Ascending aorta (tissue), 2 donors: Measurements from ENCODE around the gene PTGFRN. TPM values are rescaled to one million over a fixed set of nuclear protein-coding genes. Genes with fewer than 3 reads are reported as not detected.
A peak's percentile ranks its signal among the peaks of the same experiment; 100 is the strongest.

ENCODE experiments used
- DNase-seq, 2 donors: peaks; one replicate each; pipeline ENCODE4 v3.0.0-alpha.2; 2019; ENCODE audit warnings: low spot score in 2 of 2
- H3K27ac ChIP-seq, 2 donors: fragments of 200-600 bp; sonication (generic); one replicate each; pipeline ENCODE4 v1.5.1; 2016 to 2017; ENCODE audit warnings: mild to moderate bottlenecking in 1 of 2
- H3K27me3 ChIP-seq: fragments of 200-600 bp; sonication (generic); one replicate; pipeline ENCODE4 v1.5.1; 2017
- H3K36me3 ChIP-seq, 2 donors: fragments of 200-600 bp; sonication (generic); one replicate each; pipeline ENCODE4 v1.5.1; 2016
- H3K4me1 ChIP-seq, 2 donors: fragments of 200-600 bp; sonication (generic); one replicate each; pipeline ENCODE4 v1.5.1; 2016 to 2017; ENCODE audit warnings: mild to moderate bottlenecking in 1 of 2
- H3K4me3 ChIP-seq, 2 donors: fragments of 200-600 bp; sonication (generic); one replicate each; pipeline ENCODE4 v1.5.1; 2016 to 2017; ENCODE audit warnings: mild to moderate bottlenecking in 1 of 2
- H3K9me3 ChIP-seq, 2 donors: fragments of 200-600 bp; sonication (generic); one replicate each; pipeline ENCODE4 v1.5.1; 2016
- intact Hi-C: fragments of 100-400 bp; cut with DNase I; formaldehyde crosslinking; loops from one replicate; pipeline ENCODE4 v1.15.1; 2023
- total RNA-seq: library from RNA; depleted of rRNA; stranded (reverse); fragments of >200 nt; gene quantifications from one replicate; pipeline ENCODE4 v1.1.0, GENCODE V29; 2016
- TF ChIP-seq, protein P1 (sequence below), 3 experiments: fragments of 200-600 bp in 2 of 3; fragments of 450-650 bp in 1 of 3; sonication (generic) in 2 of 3; IDR thresholded peaks; one replicate each; pipeline ENCODE4 v1.5.1; 2016 to 2019; ENCODE audit warnings: antibody characterized with exemption in 3 of 3, mild to moderate bottlenecking in 1 of 3, moderate library complexity in 1 of 3

PTGFRN gene
- total RNA-seq, 1 donor from 2014 or later = 11.2 TPM

DNA sequence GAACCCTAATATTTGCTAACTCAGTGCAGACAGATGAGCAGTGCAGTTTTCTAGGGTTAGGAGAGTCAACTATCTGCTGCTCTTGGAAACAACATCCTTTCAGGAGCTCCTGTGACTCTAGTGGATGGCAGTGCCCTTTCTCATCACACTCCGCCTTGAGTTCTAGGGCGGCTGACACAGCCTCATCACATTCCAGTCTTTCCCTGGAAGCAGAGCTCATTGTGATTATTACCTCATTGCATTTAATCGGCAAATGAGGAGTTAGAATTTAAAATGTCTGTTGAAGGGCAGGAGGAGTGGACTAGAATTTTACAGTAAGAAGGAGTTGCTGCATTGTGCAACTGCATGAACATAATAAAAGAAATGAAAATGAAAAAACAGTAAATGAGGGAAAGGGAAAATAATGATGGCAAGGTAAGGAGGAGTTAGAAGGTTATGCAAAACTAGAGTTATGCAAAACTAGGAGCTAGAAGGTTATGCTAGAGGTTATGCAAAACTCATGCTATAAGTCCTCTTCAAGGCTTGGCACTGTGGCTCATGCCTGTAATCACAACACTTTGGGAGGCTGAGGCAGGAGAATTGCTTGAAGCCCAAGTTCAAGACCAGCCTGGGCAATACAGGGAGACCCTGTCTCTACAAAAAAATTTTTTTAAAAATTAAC lies 6.9 kb upstream of the PTGFRN start:
- intact Hi-C loops = loop anchor here (10.0 kb wide), 1 partner anchor 328 kb away; the partner anchor contains the start of gene CD58
- peak in 1 of 2 donors; percentile 28 for DNase-seq
- no peaks in the 10 kb centered on the region for H3K36me3 ChIP-seq
- H3K4me1 ChIP-seq = no peaks in the 10 kb centered on the region
- no peak overlapping the region for H3K27ac ChIP-seq
- no peak overlapping the region for H3K4me3 ChIP-seq
- TF ChIP-seq, protein P1, sequence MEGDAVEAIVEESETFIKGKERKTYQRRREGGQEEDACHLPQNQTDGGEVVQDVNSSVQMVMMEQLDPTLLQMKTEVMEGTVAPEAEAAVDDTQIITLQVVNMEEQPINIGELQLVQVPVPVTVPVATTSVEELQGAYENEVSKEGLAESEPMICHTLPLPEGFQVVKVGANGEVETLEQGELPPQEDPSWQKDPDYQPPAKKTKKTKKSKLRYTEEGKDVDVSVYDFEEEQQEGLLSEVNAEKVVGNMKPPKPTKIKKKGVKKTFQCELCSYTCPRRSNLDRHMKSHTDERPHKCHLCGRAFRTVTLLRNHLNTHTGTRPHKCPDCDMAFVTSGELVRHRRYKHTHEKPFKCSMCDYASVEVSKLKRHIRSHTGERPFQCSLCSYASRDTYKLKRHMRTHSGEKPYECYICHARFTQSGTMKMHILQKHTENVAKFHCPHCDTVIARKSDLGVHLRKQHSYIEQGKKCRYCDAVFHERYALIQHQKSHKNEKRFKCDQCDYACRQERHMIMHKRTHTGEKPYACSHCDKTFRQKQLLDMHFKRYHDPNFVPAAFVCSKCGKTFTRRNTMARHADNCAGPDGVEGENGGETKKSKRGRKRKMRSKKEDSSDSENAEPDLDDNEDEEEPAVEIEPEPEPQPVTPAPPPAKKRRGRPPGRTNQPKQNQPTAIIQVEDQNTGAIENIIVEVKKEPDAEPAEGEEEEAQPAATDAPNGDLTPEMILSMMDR (IDR thresholded peaks at IDR 0.05) = no peak
- H3K27me3 ChIP-seq = no peaks in the 10 kb centered on the region
- no peaks in the 10 kb centered on the region for H3K9me3 ChIP-seq

DNA sequence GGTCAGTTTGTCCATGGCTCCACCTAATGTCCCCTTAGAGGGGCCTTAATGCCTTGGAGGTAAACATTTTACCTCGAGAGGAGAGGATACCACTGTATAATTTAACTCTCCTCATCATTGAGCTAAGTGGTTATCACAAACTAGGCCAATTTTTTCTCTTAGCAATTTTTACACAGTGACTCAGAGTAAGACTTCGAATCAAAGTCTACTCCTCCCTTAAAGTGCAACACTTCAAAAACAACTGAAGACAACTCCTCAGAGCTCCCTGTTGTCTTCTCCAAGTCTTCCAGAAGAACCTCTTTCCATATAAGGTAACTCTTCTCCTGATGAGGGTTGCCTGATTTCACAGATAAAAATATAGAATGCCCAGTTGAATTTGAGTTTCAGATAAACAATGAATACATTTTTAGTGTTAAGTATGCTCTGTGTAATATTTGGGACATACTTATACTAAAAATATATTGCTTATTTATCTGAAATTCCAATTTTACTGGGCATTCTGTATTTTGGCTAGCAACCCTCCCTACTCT lies 4.9 kb upstream of the PTGFRN start:
- no peaks in the 10 kb centered on the region for H3K9me3 ChIP-seq
- no peaks in the 10 kb centered on the region for H3K27me3 ChIP-seq
- no peak for DNase-seq
- H3K27ac ChIP-seq = no peak overlapping the region
- TF ChIP-seq, protein P1 (IDR thresholded peaks at IDR 0.05) = no peak
- H3K4me3 ChIP-seq = no peak overlapping the region
- H3K4me1 ChIP-seq = no peaks in the 10 kb centered on the region
- intact Hi-C loops = loop anchor here (5.0 to 10.0 kb wide), 2 partner anchors 152 to 330 kb away; partner anchors contain the start of gene CD58
- H3K36me3 ChIP-seq = no peaks in the 10 kb centered on the region

DNA sequence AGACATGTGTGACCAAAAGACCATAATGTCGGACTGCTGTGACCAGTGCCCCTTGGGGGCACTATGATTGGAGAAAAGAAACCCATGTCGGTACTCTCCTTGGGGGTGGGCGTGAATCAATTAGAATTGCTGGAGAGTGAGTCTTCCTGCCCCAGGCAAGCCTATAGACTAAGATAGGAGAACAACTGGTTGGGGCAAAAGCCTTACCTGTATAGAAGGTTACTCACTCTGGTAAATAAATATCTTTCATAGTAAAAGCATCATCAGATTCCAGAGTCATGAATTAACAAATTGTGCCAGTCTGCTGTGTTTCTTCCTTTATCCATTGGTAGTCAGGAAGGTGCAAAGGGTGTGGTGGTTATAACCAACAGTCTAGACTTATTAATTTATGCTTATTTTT lies 2.9 kb upstream of the PTGFRN start:
- H3K4me3 ChIP-seq = no peak overlapping the region
- TF ChIP-seq, protein P1 (IDR thresholded peaks at IDR 0.05) = no peak
- no peaks in the 10 kb centered on the region for H3K27me3 ChIP-seq
- H3K36me3 ChIP-seq = no peaks in the 10 kb centered on the region
- peak in 1 of 2 donors; percentile 18 for DNase-seq
- no peak overlapping the region for H3K27ac ChIP-seq
- intact Hi-C loops = loop anchor here (5.0 to 10.0 kb wide), 2 partner anchors 150 to 332 kb away; partner anchors contain the start of gene CD58
- H3K9me3 ChIP-seq = no peaks in the 10 kb centered on the region
- peaks cover 0 to 6% of the 10 kb centered on the region in 2 donors for H3K4me1 ChIP-seq

DNA sequence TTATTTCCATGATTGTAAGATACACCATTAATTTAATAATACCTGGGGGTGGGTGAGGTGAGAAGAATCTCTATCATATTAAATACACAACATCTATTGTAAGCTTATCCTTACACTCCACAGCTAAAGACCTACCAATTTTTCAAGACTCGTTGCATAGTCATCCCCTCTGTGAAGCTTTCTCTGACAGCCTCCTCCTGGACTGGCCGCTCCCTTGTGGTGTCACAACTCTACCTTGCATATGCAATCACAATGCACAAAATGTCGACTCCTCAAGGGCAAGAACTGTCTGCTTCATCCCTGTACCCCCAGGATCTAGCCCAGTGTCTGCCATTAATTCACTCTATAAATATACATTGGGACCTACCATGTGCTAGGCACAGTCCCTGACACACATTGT lies 2.4 kb upstream of the PTGFRN start:
- Histone ChIP-seq H3K27me3 (no peaks in the 10 kb centered on the region), H3K4me1 (peaks cover 0 to 6% of the 10 kb centered on the region in 2 donors), H3K4me3 (no peak overlapping the region), H3K9me3 (no peaks in the 10 kb centered on the region), H3K27ac (no peak overlapping the region), H3K36me3 (no peaks in the 10 kb centered on the region)
- intact Hi-C loops = loop anchor here (5.0 to 10.0 kb wide), 2 partner anchors 150 to 333 kb away; partner anchors contain the start of gene CD58
- TF ChIP-seq, protein P1 (IDR thresholded peaks at IDR 0.05) = no peak
- no peak for DNase-seq

DNA sequence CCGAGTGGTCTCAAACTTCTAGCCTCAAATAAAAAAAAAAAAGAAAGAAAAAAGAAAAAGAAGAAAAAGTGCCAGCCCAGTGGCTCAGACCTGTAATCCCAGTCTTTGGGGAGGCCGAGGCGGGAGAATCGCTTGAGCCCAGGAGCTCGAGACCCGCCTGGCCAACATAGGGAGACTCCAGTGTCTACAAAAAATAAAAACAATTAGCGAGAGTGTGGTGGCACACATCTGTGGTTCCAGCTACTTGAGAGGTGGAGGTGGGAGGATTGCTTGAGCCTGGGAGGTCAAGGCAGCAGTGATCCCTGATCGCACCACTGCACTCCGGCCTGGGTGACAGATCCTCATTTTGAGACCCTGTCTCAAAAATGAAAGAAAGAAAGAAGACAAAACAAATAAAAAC lies 1.4 kb upstream of the PTGFRN start:
- no peak overlapping the region for H3K27ac ChIP-seq
- intact Hi-C loops = loop anchor here (5.0 to 10.0 kb wide), 2 partner anchors 149 to 333 kb away; partner anchors contain the start of gene CD58

More for the DNA sequence above, 1.4 kb upstream of the PTGFRN start:
- TF ChIP-seq, protein P1 (IDR thresholded peaks at IDR 0.05) = no peak
- no peaks in the 10 kb centered on the region for H3K9me3 ChIP-seq
- H3K4me3 ChIP-seq = no peak overlapping the region
- H3K4me1 ChIP-seq = peaks cover 0 to 6% of the 10 kb centered on the region in 2 donors
- no peaks in the 10 kb centered on the region for H3K36me3 ChIP-seq
- DNase-seq = peak in 1 of 2 donors; percentile 15
- H3K27me3 ChIP-seq = no peaks in the 10 kb centered on the region
